GM13976 (cell line): ENCODE data around the gene PILRB.

Source experiments
- DNase-seq: peaks from one replicate; pipeline ENCODE4 v3.0.0; 2012; ENCODE audit warnings: low spot score
- CTCF ChIP-seq: IDR thresholded peaks from 2 replicates; pipeline ENCODE4 v1.5.1; 2012; ENCODE audit warnings: borderline replicate concordance, mild to moderate bottlenecking; ENCODE audit not compliant: insufficient read depth; ENCODE audit errors: extremely low read depth, missing control alignments, control extremely low read depth
- in situ Hi-C: fragments of 300-500 bp; cut with MboI; formaldehyde crosslinking; loops from one replicate; pipeline ENCODE4 v1.12.0; 2022; ENCODE audit warnings: low sequenced_read_pairs, mixed read lengths, inconsistent platforms; ENCODE audit not compliant: unreplicated experiment

Gene PILRB

GRCh38 chr7:100394077-100394476 lies 36.2 kb downstream of the PILRB start:
- in situ Hi-C loops, result no loop called here
- DNase-seq, result no peak
- no peak for TF ChIP-seq CTCF

DNA sequence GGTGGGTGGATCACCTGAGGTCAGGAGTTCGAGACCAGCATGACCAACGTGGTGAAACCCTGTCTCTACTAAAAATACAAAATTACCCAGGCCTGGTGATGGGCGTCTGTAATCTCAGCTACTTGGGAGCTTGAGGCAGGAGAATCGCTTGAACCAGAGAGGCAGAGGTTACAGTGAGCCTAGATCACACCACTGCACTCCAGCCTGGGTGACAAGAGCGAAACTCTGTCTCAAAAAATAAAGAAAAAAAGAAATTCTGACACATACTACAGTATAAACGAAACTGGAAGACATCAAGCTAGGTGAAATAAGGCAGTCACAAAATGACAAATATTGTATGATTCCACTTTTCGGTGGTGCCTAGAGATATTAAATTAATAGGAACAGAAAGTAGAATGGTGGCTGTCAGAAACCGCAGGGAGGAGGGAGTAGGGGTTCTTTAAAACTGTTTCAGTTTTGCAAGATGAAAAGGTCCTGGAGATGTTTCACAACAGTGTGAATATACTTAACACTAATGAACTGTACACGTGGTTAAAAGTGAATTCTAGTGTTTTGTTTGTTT lies 38.6 kb downstream of the PILRB start:
- in situ Hi-C loops, result no loop called here
- DNase-seq, result peak; percentile 75
- TF ChIP-seq CTCF, result no peak

DNA sequence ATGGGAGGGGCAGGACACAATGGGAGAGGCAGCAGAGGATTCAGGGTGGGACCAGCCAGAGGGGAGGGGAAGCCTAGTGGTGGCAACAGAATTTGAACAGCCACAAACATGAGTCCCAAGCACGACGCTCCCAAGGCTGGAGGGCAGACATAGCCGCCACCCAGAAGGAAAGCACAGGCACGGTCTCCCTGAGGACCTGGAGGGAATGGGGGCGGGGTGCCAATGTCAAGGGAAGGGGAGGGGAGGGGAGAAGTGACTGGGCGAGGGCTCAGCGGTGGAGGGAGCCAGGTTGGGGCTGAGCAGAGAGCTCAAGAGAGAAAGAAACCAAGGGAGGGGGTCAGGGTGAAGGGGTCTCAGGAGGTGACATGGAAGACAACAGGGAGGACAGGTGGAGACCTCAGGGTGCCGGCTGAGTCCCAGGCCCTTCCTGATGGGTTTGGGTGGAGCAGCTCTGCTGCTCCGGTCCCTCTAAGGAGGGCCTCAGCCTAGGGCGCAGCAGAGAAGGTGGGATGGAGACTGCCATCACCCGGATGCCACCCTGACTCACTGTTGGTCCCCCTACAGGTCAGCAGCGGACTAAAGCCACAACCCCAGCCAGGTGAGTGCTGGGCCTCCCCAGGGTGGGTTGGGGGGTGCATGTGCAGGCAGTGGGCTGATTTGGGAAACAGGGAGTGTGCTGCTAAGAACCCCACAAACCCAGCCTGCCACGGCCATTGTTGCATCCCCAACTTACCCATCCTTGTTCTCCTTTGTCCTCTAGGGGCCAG lies 39.6 kb downstream of the PILRB start:
- TF ChIP-seq CTCF, result no peak
- no peak for DNase-seq
- in situ Hi-C loops, result no loop called here

- in situ Hi-C loops, result no loop called here
- no peak for DNase-seq
These were observed 40.3 kb downstream of the PILRB start for GRCh38 chr7:100398239-100398638.

DNA sequence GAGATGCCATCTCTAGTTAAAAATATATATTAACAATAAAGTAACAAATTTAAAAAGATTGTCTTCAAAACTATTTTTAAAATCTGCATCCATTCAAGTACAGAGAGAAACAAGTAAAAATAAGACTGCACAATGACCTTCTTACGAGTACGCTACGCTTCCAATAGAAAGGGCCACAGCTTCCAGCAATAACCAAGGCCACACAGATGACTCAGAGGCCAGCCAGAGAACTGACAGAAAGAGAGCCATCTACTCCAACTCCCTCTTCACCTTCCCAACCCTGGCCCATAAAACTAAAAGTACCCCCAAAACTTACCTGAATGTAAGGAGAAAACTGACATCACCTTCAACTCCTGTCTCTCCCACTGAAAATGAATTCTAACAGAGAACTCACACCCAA lies 42.1 kb downstream of the PILRB start:
- no peak for DNase-seq
- in situ Hi-C loops, result loop anchor here (10.0 kb wide), 1 partner anchor 265 kb away; no protein-coding TSS in a partner anchor
- no peak for TF ChIP-seq CTCF

More at GRCh38 chr7:100398239-100398638, 40.3 kb downstream of the PILRB start:
- no peak for TF ChIP-seq CTCF

DNA sequence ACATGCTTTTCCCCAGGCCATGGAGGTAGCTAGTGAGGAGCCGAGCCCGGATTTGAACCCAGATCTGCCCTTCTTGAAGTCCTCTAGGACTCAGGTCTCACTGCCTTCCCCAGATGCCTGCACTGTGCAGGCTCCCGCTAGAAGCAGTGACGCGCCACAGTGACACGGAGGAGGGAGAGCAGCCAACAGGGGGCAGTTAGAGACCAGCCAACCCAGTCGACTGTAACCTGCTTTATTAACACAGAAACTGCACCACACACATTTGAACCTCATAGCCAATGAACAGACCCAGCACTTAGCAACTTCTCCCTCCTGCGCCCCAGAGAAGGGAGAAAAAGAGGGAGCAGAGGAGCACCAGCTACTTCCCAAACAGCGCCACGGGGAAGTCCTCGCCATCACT lies 42.7 kb downstream of the PILRB start:
- TF ChIP-seq CTCF, result no peak
- in situ Hi-C loops, result loop anchor here (10.0 kb wide), 1 partner anchor 266 kb away; no protein-coding TSS in a partner anchor
- no peak for DNase-seq

DNA sequence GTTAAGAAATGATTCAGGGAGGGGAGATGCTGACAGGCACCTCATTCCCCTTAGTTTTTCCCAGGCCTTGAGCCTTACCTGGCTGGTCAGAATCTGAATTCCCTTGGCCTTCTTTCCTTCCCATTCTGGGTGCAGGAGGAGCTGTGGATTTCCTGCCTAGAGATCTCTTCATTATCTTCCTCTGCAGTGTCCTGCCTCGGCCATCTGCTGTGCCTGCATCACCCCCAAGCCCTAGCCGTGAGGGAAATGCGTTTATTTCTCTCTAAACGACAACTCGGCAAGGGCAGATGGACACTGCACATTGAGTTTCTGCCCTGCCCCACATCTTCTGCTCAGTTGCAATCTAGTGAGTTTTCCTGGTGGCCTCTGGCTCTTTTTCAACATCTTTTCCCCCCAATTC lies 43.9 kb downstream of the PILRB start:
- DNase-seq, result no peak
- in situ Hi-C loops, result loop anchor here (10.0 kb wide), 1 partner anchor 267 kb away; no protein-coding TSS in a partner anchor
- TF ChIP-seq CTCF, result no peak
